H4 (cell line): ENCODE measurements around the gene PABPC4L. TPM values are rescaled to one million over a fixed set of nuclear protein-coding genes. Genes with fewer than 3 reads are reported as not detected.
A peak's percentile ranks its signal among the peaks of the same experiment; 100 is the strongest.
"Not testable (repeated sequence)": the region's sequence is repeated elsewhere in the genome, so short reads cannot be mapped to it uniquely, and the experiment has no call there.

Experiments
- DNase-seq: peaks from one replicate; pipeline ENCODE4 v3.0.0-alpha.2; 2015; ENCODE audit warnings: low spot score
- total RNA-seq: library from RNA; depleted of rRNA; stranded (reverse); fragments of >200 nt; shearing (Covaris generic); gene quantifications from 2 replicates; pipeline ENCODE4 v1.2.3, GENCODE V29; 2014; rRNA removed

The PABPC4L gene
- 0.68 and 1.4 TPM in 2 replicates for total RNA-seq

- DNase-seq = peak; percentile 24
Measured at GRCh38 chr4:134201216-134202161, at the start of gene PABPC4L. PABPC4L (minus strand) TSS chr4:134201789; CDS start chr4:134201019, 770 bp downstream.

- DNase-seq = no peak
Measured at GRCh38 chr4:134251322-134251721, 49.7 kb upstream of the PABPC4L start.

- no peak for DNase-seq
Measured at GRCh38 chr4:134243742-134244713, 42.4 kb upstream of the PABPC4L start.

DNA sequence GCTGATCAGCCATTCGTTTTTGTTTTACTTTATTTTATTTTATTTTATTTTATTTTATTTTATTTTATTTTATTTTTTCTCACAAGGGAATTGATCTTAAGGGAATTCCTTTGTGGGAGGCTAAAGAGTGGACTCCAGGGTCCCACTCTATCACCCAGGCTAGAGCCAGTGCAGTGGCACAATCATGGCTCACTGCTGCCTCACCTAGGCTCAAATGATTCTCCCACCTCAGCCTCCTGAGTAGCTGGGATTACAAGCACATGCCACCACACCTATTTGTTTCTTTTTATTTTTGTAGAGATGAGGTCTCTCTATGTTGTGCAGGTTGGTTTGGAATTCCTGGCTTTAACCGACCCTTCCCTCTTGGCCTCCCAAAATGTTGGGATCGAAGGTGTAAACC is 17.5 kb upstream of the PABPC4L start:
- DNase-seq = no peak

GRCh38 chr4:134216411-134216810 is 14.8 kb upstream of the PABPC4L start:
- DNase-seq = no peak

GRCh38 chr4:134215620-134216344 is 14.2 kb upstream of the PABPC4L start:
- DNase-seq = no peak

- DNase-seq = not testable (repeated sequence)
Measured at GRCh38 chr4:134207955-134208354, 6.4 kb upstream of the PABPC4L start.

GRCh38 chr4:134202166-134202956 is 772 bp upstream of the PABPC4L start:
- DNase-seq = peak; percentile 61

DNA sequence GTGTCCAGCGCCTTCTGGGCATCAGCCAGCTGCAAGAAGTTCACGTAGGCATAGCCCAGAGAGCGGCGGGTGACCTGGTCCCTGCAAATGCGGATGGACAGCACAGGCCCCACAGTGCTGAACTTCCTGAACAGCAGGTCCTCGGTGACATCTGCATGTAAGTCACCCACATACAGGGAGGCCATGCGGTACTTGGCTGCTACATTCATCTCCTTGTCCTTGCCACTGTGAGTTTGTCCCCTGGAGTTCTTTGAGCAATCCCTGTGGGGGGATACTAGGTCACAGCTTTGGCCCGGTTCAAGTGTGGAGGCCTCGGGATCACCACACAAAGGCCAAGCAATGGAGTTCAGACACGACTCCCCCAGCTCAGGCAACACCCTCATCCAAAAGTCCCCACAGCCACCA is 776 bp downstream of the PABPC4L start:
- no peak for DNase-seq

DNA sequence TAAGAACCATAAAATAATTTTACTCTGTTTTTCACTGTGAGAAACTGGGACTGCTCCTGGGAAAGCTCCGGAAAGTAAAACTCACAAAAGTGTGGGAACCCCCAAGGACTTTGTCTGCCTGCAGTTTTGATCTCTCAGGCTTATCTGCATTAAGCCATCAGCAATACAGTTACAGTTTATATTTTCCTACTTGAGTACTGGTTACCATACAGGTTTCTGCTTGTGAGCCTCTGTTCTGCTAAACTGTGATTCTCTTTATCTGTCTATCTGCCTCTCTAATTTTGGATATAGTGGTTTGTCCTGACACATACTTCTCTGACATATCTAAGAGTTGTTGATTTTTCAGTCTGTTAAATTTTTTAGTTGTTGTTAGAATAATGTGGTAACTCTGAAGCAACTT is 11.6 kb downstream of the PABPC4L start:
- DNase-seq = no peak

- no peak for DNase-seq
Measured at GRCh38 chr4:134189480-134189879, 12.1 kb downstream of the PABPC4L start.

DNA sequence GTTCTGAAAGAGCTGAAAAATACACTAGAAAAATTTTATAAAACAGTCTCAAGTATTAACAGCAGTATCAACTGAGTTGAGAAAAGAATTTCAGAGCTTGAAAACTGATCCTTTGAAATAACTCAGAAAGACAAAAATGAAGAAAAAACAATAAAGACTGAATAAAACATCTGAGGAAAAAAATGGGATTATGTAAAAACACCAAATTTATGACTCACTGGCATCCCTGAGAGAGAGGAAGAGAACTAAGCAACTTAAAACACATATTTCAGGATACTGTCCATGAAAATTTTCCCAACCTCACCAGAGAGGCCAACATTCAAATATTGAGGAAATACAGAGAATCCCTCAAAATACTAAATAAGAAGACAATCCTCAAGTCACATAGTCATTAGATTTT is 22.9 kb downstream of the PABPC4L start:
- no peak for DNase-seq

GRCh38 chr4:134174271-134174670 is 27.3 kb downstream of the PABPC4L start:
- DNase-seq = no peak

- no peak for DNase-seq
Measured at GRCh38 chr4:134160211-134160610, 41.4 kb downstream of the PABPC4L start.

- DNase-seq = no peak
Measured at GRCh38 chr4:134154097-134154496, 47.5 kb downstream of the PABPC4L start.

- DNase-seq = no peak
Measured at GRCh38 chr4:134147941-134148340, 53.6 kb downstream of the PABPC4L start.
